BJ (cell line): ENCODE results near the gene MAP2K4. TPM values are rescaled to one million over a fixed set of nuclear protein-coding genes. Genes with fewer than 3 reads are reported as not detected.

Experiments used
- CTCF ChIA-PET: fragments of 350-600 bp; formaldehyde crosslinking; extraction: SDS; loops from one replicate; lab custom pipeline; 2021; ENCODE audit warnings: antibody characterized with exemption, inconsistent platforms; lab: Yijun Ruan, JAX
- POLR2A ChIA-PET: fragments of 300-600 bp; sonication (Branson Sonifier 250); formaldehyde crosslinking; extraction: SDS; loops from one replicate; lab custom pipeline; 2021; ENCODE audit warnings: antibody characterized with exemption; lab: Charles Lee
- DNase-seq: peaks from one replicate; pipeline ENCODE4 v3.0.0-alpha.2; 2011; ENCODE audit warnings: low read depth
- H3K27me3 ChIP-seq: 2 replicates; pipeline ENCODE4 v1.6.0; 2011; ENCODE audit warnings: low read length; ENCODE audit not compliant: control insufficient read depth, insufficient read depth
- H3K36me3 ChIP-seq: 2 replicates; pipeline ENCODE4 v1.5.1; 2011; ENCODE audit warnings: low read length; ENCODE audit not compliant: control insufficient read depth, insufficient read depth
- H3K4me3 ChIP-seq: 2 replicates; pipeline ENCODE4 v1.5.1; 2011; ENCODE audit warnings: low read depth, mild to moderate bottlenecking, control low read depth, low read length
- CTCF ChIP-seq: IDR thresholded peaks from 2 replicates; pipeline ENCODE4 v1.5.1; 2011; ENCODE audit warnings: low read depth, mild to moderate bottlenecking, control low read depth, inconsistent platforms, low read length, moderate library complexity; ENCODE audit not compliant: insufficient read depth
- polyA plus RNA-seq: library from polyadenylated mRNA; depleted of rRNA; stranded (reverse); fragments of >200 nt; gene quantifications from 2 replicates; pipeline ENCODE4 v1.2.3, GENCODE V29; 2011

MAP2K4 gene
- polyA plus RNA-seq, 1 experiment = 12.8 TPM

- Histone ChIP-seq H3K27me3 (no peaks in the 10 kb centered on the region), H3K36me3 (peaks cover 1% of the 10 kb centered on the region; the same call in 1 of the 2 replicates), H3K4me3 (no peak overlapping the region)
- TF ChIP-seq CTCF = no peak
- DNase-seq = no peak
- CTCF ChIA-PET = no interaction called here
- POLR2A ChIA-PET = no interaction called here
Observed at GRCh38 chr17:12094336-12094735, 73.7 kb downstream of the MAP2K4 start.

GRCh38 chr17:12095522-12095921 lies 74.8 kb downstream of the MAP2K4 start:
- ChIA-PET CTCF (no interaction called here), POLR2A (no interaction called here)
- DNase-seq = no peak
- no peak for TF ChIP-seq CTCF
- H3K36me3 ChIP-seq = no peaks in the 10 kb centered on the region
- H3K4me3 ChIP-seq = no peak overlapping the region
- no peaks in the 10 kb centered on the region for H3K27me3 ChIP-seq

GRCh38 chr17:12097326-12097725 lies 76.6 kb downstream of the MAP2K4 start:
- no peak for DNase-seq
- no peak for TF ChIP-seq CTCF

GRCh38 chr17:12098568-12098967 lies 77.9 kb downstream of the MAP2K4 start:
- CTCF ChIA-PET = interaction anchor here (1.3 kb wide), 1 partner anchor 10 kb away, joined by 3 read pairs; no protein-coding TSS in a partner anchor
- POLR2A ChIA-PET = no interaction called here

More at GRCh38 chr17:12097326-12097725, 76.6 kb downstream of the MAP2K4 start:
- CTCF ChIA-PET = no interaction called here
- Histone ChIP-seq H3K36me3 (no peaks in the 10 kb centered on the region), H3K4me3 (no peak overlapping the region), H3K27me3 (no peaks in the 10 kb centered on the region)
- POLR2A ChIA-PET = no interaction called here

GRCh38 chr17:12099412-12099811 lies 78.7 kb downstream of the MAP2K4 start:
- DNase-seq = no peak
- H3K4me3 ChIP-seq = no peak overlapping the region
- no peak for TF ChIP-seq CTCF
- POLR2A ChIA-PET = no interaction called here
- H3K27me3 ChIP-seq = no peaks in the 10 kb centered on the region
- CTCF ChIA-PET = interaction anchor here (1.3 kb wide), 1 partner anchor 9 kb away, joined by 3 read pairs; no protein-coding TSS in a partner anchor
- no peaks in the 10 kb centered on the region for H3K36me3 ChIP-seq

More at GRCh38 chr17:12098568-12098967, 77.9 kb downstream of the MAP2K4 start:
- Histone ChIP-seq H3K4me3 (no peak overlapping the region), H3K27me3 (no peaks in the 10 kb centered on the region), H3K36me3 (no peaks in the 10 kb centered on the region)
- no peak for DNase-seq
- no peak for TF ChIP-seq CTCF
